ENCODE results near the gene C6.

Gene C6

GRCh38 chr5:41213340-41213739 is at the start of gene C6:
C6 (minus strand) TSS chr5:41213532; CDS start chr5:41203230, 10,302 bp downstream.
- no peak for TF ChIP-seq GATA2 (IDR thresholded peaks at IDR 0.05; ENCODE audit: low read depth, low read length)
- TF ChIP-seq GATA3 (IDR thresholded peaks at IDR 0.05; ENCODE audit: low read depth, low read length), result no peak

- TF ChIP-seq GATA3 (IDR thresholded peaks at IDR 0.05; ENCODE audit: low read depth, low read length) (no peak), GATA2 (IDR thresholded peaks at IDR 0.05; ENCODE audit: low read depth, low read length) (no peak)
Measured at GRCh38 chr5:41256400-41256799, 43.1 kb upstream of the C6 start.

- TF ChIP-seq GATA2 (IDR thresholded peaks at IDR 0.05; ENCODE audit: low read depth, low read length) (no peak), GATA3 (IDR thresholded peaks at IDR 0.05; ENCODE audit: low read depth, low read length) (no peak)
Measured at GRCh38 chr5:41253109-41253508, 39.8 kb upstream of the C6 start.

GRCh38 chr5:41252036-41252435 is 38.7 kb upstream of the C6 start:
- TF ChIP-seq GATA3 (IDR thresholded peaks at IDR 0.05; ENCODE audit: low read depth, low read length) (no peak), GATA2 (IDR thresholded peaks at IDR 0.05; ENCODE audit: low read depth, low read length) (no peak)

GRCh38 chr5:41250351-41250987 is 37.1 kb upstream of the C6 start:
- TF ChIP-seq GATA2 (IDR thresholded peaks at IDR 0.05; ENCODE audit: low read depth, low read length) (no peak), GATA3 (IDR thresholded peaks at IDR 0.05; ENCODE audit: low read depth, low read length) (no peak)

GRCh38 chr5:41247135-41247534 is 33.8 kb upstream of the C6 start:
- TF ChIP-seq GATA2 (IDR thresholded peaks at IDR 0.05; ENCODE audit: low read depth, low read length), result no peak
- no peak for TF ChIP-seq GATA3 (IDR thresholded peaks at IDR 0.05; ENCODE audit: low read depth, low read length)

- no peak for TF ChIP-seq GATA3 (IDR thresholded peaks at IDR 0.05; ENCODE audit: low read depth, low read length)
- no peak for TF ChIP-seq GATA2 (IDR thresholded peaks at IDR 0.05; ENCODE audit: low read depth, low read length)
Measured at GRCh38 chr5:41246376-41246775, 33.0 kb upstream of the C6 start.

GRCh38 chr5:41243558-41243957 is 30.2 kb upstream of the C6 start:
- TF ChIP-seq GATA2 (IDR thresholded peaks at IDR 0.05; ENCODE audit: low read depth, low read length) (no peak), GATA3 (IDR thresholded peaks at IDR 0.05; ENCODE audit: low read depth, low read length) (no peak)

- no peak for TF ChIP-seq GATA2 (IDR thresholded peaks at IDR 0.05; ENCODE audit: low read depth, low read length)
- TF ChIP-seq GATA3 (IDR thresholded peaks at IDR 0.05; ENCODE audit: low read depth, low read length), result no peak
Measured at GRCh38 chr5:41240985-41241384, 27.7 kb upstream of the C6 start.

- TF ChIP-seq GATA3 (IDR thresholded peaks at IDR 0.05; ENCODE audit: low read depth, low read length) (no peak), GATA2 (IDR thresholded peaks at IDR 0.05; ENCODE audit: low read depth, low read length) (no peak)
Measured at GRCh38 chr5:41240390-41240789, 27.1 kb upstream of the C6 start.

- no peak for TF ChIP-seq GATA2 (IDR thresholded peaks at IDR 0.05; ENCODE audit: low read depth, low read length)
- TF ChIP-seq GATA3 (IDR thresholded peaks at IDR 0.05; ENCODE audit: low read depth, low read length), result no peak
Measured at GRCh38 chr5:41234475-41234874, 21.1 kb upstream of the C6 start.

GRCh38 chr5:41232797-41233196 is 19.5 kb upstream of the C6 start:
- TF ChIP-seq GATA2 (IDR thresholded peaks at IDR 0.05; ENCODE audit: low read depth, low read length), result no peak
- TF ChIP-seq GATA3 (IDR thresholded peaks at IDR 0.05; ENCODE audit: low read depth, low read length), result no peak

GRCh38 chr5:41230276-41230675 is 16.9 kb upstream of the C6 start:
- peak; percentile 60 for TF ChIP-seq GATA2 (IDR thresholded peaks at IDR 0.05; ENCODE audit: low read depth, low read length)

GRCh38 chr5:41223962-41224361 is 10.6 kb upstream of the C6 start:
- no peak for TF ChIP-seq GATA3 (IDR thresholded peaks at IDR 0.05; ENCODE audit: low read depth, low read length)
- TF ChIP-seq GATA2 (IDR thresholded peaks at IDR 0.05; ENCODE audit: low read depth, low read length), result no peak

- TF ChIP-seq GATA2 (IDR thresholded peaks at IDR 0.05; ENCODE audit: low read depth, low read length) (no peak), GATA3 (IDR thresholded peaks at IDR 0.05; ENCODE audit: low read depth, low read length) (no peak)
Measured at GRCh38 chr5:41219658-41220269, 6.4 kb upstream of the C6 start.
